Measurements from ENCODE around the gene KCNQ1. TPM values are rescaled to one million over a fixed set of nuclear protein-coding genes. Genes with fewer than 3 reads are reported as not detected.

The KCNQ1 gene
- total and polyA plus RNA-seq, 2 of the 13 experiments (the other 11 are each of a cell fraction or from before 2014, with no cell fraction given) = 0.02 to 0.08 TPM

DNA sequence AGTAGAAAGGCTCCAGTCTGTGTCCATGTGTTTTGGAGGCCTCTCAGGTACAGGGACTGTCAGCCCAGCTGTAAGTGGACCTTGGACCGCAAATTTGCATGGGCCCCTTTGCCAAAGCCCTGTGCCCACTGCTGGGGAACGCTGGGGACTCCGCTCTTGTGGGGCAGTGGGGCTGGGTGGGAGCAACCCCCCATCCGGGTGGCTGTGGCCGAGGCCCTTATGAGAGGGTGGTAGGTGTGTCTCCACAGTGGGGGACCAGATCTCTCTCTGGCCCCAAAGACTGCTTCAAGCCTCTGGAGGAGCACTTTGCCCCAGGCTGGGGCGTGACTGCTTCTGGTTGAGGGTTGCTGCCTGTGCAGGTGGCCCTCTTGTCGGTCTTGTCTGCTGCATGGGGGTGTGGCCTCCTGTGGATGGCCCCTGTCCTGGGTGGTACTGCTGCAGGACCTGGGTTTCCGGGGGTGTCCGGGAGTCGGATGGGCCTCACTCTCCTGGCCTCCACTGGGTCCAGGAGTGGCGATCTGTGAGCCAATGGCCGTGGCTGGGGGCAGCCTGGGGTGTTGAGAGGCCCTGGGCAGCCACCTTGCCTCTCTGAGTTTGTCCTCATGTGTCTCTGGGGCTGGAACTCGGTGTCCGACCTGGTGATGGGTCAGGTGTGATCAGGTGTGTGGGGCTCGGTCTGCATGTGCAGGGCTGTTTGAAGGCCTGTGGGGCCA lies 15.9 kb downstream of the KCNQ1 start (continued):
- TF ChIP-seq, protein P1, sequence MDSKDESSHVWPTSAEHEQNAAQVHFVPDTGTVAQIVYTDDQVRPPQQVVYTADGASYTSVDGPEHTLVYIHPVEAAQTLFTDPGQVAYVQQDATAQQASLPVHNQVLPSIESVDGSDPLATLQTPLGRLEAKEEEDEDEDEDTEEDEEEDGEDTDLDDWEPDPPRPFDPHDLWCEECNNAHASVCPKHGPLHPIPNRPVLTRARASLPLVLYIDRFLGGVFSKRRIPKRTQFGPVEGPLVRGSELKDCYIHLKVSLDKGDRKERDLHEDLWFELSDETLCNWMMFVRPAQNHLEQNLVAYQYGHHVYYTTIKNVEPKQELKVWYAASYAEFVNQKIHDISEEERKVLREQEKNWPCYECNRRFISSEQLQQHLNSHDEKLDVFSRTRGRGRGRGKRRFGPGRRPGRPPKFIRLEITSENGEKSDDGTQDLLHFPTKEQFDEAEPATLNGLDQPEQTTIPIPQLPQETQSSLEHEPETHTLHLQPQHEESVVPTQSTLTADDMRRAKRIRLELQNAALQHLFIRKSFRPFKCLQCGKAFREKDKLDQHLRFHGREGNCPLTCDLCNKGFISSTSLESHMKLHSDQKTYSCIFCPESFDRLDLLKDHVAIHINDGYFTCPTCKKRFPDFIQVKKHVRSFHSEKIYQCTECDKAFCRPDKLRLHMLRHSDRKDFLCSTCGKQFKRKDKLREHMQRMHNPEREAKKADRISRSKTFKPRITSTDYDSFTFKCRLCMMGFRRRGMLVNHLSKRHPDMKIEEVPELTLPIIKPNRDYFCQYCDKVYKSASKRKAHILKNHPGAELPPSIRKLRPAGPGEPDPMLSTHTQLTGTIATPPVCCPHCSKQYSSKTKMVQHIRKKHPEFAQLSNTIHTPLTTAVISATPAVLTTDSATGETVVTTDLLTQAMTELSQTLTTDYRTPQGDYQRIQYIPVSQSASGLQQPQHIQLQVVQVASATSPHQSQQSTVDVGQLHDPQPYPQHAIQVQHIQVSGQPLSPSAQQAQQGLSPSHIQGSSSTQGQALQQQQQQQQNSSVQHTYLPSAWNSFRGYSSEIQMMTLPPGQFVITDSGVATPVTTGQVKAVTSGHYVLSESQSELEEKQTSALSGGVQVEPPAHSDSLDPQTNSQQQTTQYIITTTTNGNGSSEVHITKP (CRISPR knock-in tag; IDR thresholded peaks at IDR 0.05; ENCODE audit: low read depth) = no peak
- TF ChIP-seq, protein P2, sequence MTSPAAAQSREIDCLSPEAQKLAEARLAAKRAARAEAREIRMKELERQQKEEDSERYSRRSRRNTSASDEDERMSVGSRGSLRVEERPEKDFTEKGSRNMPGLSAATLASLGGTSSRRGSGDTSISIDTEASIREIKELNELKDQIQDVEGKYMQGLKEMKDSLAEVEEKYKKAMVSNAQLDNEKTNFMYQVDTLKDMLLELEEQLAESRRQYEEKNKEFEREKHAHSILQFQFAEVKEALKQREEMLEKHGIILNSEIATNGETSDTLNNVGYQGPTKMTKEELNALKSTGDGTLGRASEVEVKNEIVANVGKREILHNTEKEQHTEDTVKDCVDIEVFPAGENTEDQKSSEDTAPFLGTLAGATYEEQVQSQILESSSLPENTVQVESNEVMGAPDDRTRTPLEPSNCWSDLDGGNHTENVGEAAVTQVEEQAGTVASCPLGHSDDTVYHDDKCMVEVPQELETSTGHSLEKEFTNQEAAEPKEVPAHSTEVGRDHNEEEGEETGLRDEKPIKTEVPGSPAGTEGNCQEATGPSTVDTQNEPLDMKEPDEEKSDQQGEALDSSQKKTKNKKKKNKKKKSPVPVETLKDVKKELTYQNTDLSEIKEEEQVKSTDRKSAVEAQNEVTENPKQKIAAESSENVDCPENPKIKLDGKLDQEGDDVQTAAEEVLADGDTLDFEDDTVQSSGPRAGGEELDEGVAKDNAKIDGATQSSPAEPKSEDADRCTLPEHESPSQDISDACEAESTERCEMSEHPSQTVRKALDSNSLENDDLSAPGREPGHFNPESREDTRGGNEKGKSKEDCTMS (CRISPR knock-in tag; conservative IDR thresholded peaks at IDR 0.05) = no peak

DNA sequence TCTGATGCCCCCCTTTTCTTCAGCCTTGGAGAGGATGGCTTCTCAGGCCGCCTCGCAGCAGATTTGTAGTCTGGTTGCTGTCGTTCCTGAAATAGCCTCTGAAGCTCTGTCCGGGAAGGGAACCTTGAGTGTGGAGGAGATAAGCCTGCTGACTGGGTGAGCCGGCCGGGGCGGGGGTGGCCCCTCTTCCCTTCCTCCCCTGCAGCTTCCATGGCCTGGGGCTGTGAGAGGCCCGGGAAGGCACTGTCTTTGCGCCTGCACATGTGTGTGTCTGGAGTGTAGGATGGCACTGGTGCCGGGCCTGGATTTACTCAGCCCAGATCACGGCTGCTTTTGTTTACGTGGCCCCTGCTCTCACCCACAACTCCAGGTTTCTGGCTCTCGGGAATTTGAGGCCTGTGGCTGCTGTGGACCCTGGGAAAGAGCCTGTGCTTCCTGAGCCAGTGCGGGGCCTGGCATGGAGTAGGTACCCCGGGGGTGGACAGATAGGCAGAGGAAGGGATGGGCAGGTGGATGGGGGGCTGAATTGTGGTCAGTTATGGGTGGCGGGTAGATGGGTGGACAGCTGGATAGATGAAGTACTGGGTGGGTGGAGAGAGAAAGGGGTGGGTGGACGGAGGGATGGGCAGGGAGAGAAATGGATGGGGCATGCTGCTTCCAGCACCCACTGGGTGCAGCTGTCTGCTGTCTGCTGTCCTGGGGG lies 16.6 kb downstream of the KCNQ1 start:
- Histone ChIP-seq H4K20me1 (ENCODE audit: insufficient read depth, low read length) (no peaks in the 10 kb centered on the region), H3K27me3 (ENCODE audit: control insufficient read depth in 1 of 2, insufficient read depth in 2 of 2, low read length in 2 of 2) (peaks cover 12 to 81% of the 10 kb centered on the region in 2 experiments), H3K4me1 (ENCODE audit: insufficient read depth, low read length) (peaks cover 21% of the 10 kb centered on the region), H3K36me3 (replicated peaks in 1 of 2; ENCODE audit: control insufficient read depth in 1 of 2, insufficient read depth in 2 of 2, low read length in 2 of 2) (no peaks in the 10 kb centered on the region), H3K4me2 (ENCODE audit: low read depth, low read length) (no peak overlapping the region), H3K4me3 (replicated peaks in 1 of 3; ENCODE audit: insufficient read depth in 1 of 3, low read depth in 2 of 3, low read length in 3 of 3) (no peak overlapping the region), H3K9me3 (ENCODE audit: low read length) (no peaks in the 10 kb centered on the region), H3K79me2 (ENCODE audit: insufficient read depth, low read length) (no peaks in the 10 kb centered on the region), H2AFZ (ENCODE audit: low read length) (no peak overlapping the region), H3K9ac (ENCODE audit: insufficient read depth, low read depth, low read length) (no peak overlapping the region), H3K27ac (ENCODE audit: extremely low read length, insufficient read depth, low read length) (no peak overlapping the region)
- intact Hi-C loops (cut with micrococcal nuclease; ENCODE audit: unreplicated experiment) (no loop called here), in situ Hi-C loops (cut with HindIII; ENCODE audit: extremely low pct_ligation_motif_present, low pct_unique_long_range_greater_than_20kb) (no loop called here)
- TF ChIP-seq ZNF546 (CRISPR knock-in tag; conservative IDR thresholded peaks at IDR 0.05) = no peak
- TF ChIP-seq ZNF7 (CRISPR knock-in tag; IDR thresholded peaks at IDR 0.05) = peak; percentile 82
- WGBS (ENCODE audit: low lambda C conversion rate) = 41% methylated on average over 9 of the region's 17 CpGs
- POLR2A ChIA-PET = interaction anchor here (0.6 kb wide), 1 partner anchor 103 kb away, joined by 5 read pairs; no protein-coding TSS in a partner anchor
- BruUV-seq (replicated peaks) = no TSS peak
- FAIRE-seq (no peak), DNase-seq (ENCODE audit: low spot score) (no peak), ATAC-seq (no peak)
- CTCF ChIA-PET (ENCODE audit: low intra/inter-chr PET ratio, low total read pairs) = no interaction called here

Measured in HepG2 (cell line).